Measurements from ENCODE around the gene MGARP. TPM values are rescaled to one million over a fixed set of nuclear protein-coding genes. Genes with fewer than 3 reads are reported as not detected.

MGARP gene
- total RNA-seq, 1 donor from 2014 or later, result 0.53 TPM

DNA sequence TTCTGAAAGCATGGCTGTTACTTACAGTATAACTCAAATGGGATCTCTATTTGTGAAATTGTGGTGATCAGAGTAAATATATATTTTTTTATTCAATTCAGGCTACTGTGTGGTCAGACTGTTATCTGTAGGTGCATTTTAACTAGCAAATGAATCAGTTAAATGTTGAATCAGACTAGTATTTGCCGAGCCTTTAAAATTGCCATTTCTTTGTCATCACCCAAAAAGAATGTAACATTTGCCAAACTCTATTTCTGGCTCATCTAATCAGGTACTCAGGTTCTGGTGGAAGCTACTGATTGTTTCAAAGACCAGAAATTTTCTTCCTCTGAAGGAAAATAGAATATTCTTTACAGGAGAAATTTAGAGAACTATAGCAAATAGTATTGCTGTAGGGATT lies 19.5 kb upstream of the MGARP start:
- no peaks in the 10 kb centered on the region for H3K27me3 ChIP-seq (ENCODE audit: control insufficient read depth, insufficient read depth, low read length)
- FAIRE-seq (no peak), DNase-seq (ENCODE audit: low read depth) (peak; percentile 57)
- H3K4me3 ChIP-seq (ENCODE audit: low read depth, low read length), result no peak overlapping the region
- H3K36me3 ChIP-seq (ENCODE audit: control insufficient read depth, insufficient read depth, low read length), result no peaks in the 10 kb centered on the region
- TF ChIP-seq, protein P1, sequence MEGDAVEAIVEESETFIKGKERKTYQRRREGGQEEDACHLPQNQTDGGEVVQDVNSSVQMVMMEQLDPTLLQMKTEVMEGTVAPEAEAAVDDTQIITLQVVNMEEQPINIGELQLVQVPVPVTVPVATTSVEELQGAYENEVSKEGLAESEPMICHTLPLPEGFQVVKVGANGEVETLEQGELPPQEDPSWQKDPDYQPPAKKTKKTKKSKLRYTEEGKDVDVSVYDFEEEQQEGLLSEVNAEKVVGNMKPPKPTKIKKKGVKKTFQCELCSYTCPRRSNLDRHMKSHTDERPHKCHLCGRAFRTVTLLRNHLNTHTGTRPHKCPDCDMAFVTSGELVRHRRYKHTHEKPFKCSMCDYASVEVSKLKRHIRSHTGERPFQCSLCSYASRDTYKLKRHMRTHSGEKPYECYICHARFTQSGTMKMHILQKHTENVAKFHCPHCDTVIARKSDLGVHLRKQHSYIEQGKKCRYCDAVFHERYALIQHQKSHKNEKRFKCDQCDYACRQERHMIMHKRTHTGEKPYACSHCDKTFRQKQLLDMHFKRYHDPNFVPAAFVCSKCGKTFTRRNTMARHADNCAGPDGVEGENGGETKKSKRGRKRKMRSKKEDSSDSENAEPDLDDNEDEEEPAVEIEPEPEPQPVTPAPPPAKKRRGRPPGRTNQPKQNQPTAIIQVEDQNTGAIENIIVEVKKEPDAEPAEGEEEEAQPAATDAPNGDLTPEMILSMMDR (IDR thresholded peaks at IDR 0.05; ENCODE audit: insufficient read depth, low read length, severe bottlenecking), result no peak

DNA sequence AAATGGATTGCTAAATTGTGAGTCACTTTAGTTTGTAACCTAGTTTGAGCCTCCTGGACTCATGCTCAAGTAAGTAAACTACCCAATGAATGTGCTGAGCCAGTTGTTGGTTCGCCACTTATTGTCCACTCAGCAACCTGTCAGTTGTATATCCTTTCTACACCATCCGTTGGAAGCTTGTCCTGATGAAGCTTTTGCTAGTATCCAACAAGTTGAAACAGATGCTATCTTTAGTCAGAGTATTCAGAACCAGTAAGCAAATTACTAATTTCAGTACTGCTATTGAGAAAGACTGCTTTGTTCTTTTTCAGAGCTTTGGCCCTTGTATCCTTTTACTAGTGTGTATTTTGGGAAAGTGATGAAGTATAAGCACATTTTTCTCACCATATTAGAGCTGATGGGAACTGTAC lies 17.0 kb upstream of the MGARP start:
- Histone ChIP-seq H3K27me3 (ENCODE audit: control insufficient read depth, insufficient read depth, low read length) (no peaks in the 10 kb centered on the region), H3K36me3 (ENCODE audit: control insufficient read depth, insufficient read depth, low read length) (no peaks in the 10 kb centered on the region), H3K4me3 (ENCODE audit: low read depth, low read length) (no peak overlapping the region)
- TF ChIP-seq, protein P1 (IDR thresholded peaks at IDR 0.05; ENCODE audit: insufficient read depth, low read length, severe bottlenecking), result no peak
- peak; percentile 99 for DNase-seq (ENCODE audit: low read depth)
- no peak for FAIRE-seq

GRCh38 chr4:139295942-139296299 lies 15.9 kb upstream of the MGARP start:
- FAIRE-seq (no peak), DNase-seq (ENCODE audit: low read depth) (no peak)
- Histone ChIP-seq H3K4me3 (ENCODE audit: low read depth, low read length) (peak overlapping the region; percentile 52), H3K27me3 (ENCODE audit: control insufficient read depth, insufficient read depth, low read length) (no peaks in the 10 kb centered on the region), H3K36me3 (ENCODE audit: control insufficient read depth, insufficient read depth, low read length) (no peaks in the 10 kb centered on the region)
- TF ChIP-seq, protein P1 (IDR thresholded peaks at IDR 0.05; ENCODE audit: insufficient read depth, low read length, severe bottlenecking), result no peak

- TF ChIP-seq, protein P1 (IDR thresholded peaks at IDR 0.05; ENCODE audit: insufficient read depth, low read length, severe bottlenecking), result peak; percentile 99
- DNase-seq (ENCODE audit: low read depth) (peak; percentile 81), FAIRE-seq (no peak)
- Histone ChIP-seq H3K4me3 (ENCODE audit: low read depth, low read length) (peak overlapping the region; percentile 52), H3K27me3 (ENCODE audit: control insufficient read depth, insufficient read depth, low read length) (no peaks in the 10 kb centered on the region), H3K36me3 (ENCODE audit: control insufficient read depth, insufficient read depth, low read length) (no peaks in the 10 kb centered on the region)
Observed at GRCh38 chr4:139295206-139295941, 15.3 kb upstream of the MGARP start.

GRCh38 chr4:139286186-139286698 lies 6.2 kb upstream of the MGARP start:
- TF ChIP-seq, protein P1 (IDR thresholded peaks at IDR 0.05; ENCODE audit: insufficient read depth, low read length, severe bottlenecking), result no peak
- H3K36me3 ChIP-seq (ENCODE audit: control insufficient read depth, insufficient read depth, low read length), result peaks cover 1% of the 10 kb centered on the region
- FAIRE-seq (no peak), DNase-seq (ENCODE audit: low read depth) (no peak)
- no peak overlapping the region for H3K4me3 ChIP-seq (ENCODE audit: low read depth, low read length)
- no peaks in the 10 kb centered on the region for H3K27me3 ChIP-seq (ENCODE audit: control insufficient read depth, insufficient read depth, low read length)

DNA sequence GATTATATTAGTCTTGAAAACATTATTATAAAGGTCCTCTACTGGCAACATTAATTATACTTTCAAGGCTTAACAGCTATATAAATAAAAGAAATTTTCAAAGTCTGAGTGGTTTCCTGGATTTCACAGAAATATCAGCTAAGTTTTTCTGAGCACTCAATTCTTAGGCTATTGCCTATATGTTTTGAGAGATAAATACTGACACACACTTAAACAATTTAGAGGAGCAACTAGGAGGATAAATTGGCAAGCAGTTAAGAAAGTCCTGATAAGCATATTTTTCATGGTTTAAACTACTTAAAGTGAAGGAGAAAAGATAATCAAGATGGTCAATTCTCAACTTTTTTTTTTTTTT lies 2.7 kb upstream of the MGARP start:
- FAIRE-seq, result no peak
- Histone ChIP-seq H3K4me3 (ENCODE audit: low read depth, low read length) (no peak overlapping the region), H3K27me3 (ENCODE audit: control insufficient read depth, insufficient read depth, low read length) (peaks cover 2% of the 10 kb centered on the region), H3K36me3 (ENCODE audit: control insufficient read depth, insufficient read depth, low read length) (no peaks in the 10 kb centered on the region)
- TF ChIP-seq, protein P1 (IDR thresholded peaks at IDR 0.05; ENCODE audit: insufficient read depth, low read length, severe bottlenecking), result no peak
- DNase-seq (ENCODE audit: low read depth), result no peak
